MM.1S (cell line): Measurements from ENCODE around the gene DDTL.
"Not testable (repeated sequence)": the region's sequence is repeated elsewhere in the genome, so short reads cannot be mapped to it uniquely, and the experiment has no call there.

Experiments
- DNase-seq: peaks from one replicate; pipeline ENCODE4 v3.0.0-alpha.2; 2015
- H2AFZ ChIP-seq: fragments of 300-600 bp; sonication (generic); 2 replicates; pipeline ENCODE4 v1.6.0; 2016; ENCODE audit warnings: antibody characterized with exemption, low read length
- H3F3A ChIP-seq: fragments of 300-600 bp; sonication (generic); 2 replicates; pipeline ENCODE4 v1.6.1; 2016; ENCODE audit warnings: mild to moderate bottlenecking, antibody characterized with exemption, low read length, moderate library complexity, mixed read lengths; ENCODE audit not compliant: insufficient read depth
- H3K27ac ChIP-seq: fragments of 300-600 bp; sonication (generic); 2 replicates; pipeline ENCODE4 v1.5.1; 2016; ENCODE audit warnings: mild to moderate bottlenecking, low read length
- H3K27me3 ChIP-seq: fragments of 300-600 bp; sonication (generic); replicated peaks from 2 replicates; pipeline ENCODE4 v1.6.0; 2016; ENCODE audit warnings: low read length; ENCODE audit not compliant: insufficient read depth
- H3K36me3 ChIP-seq: fragments of 300-600 bp; sonication (generic); replicated peaks from 2 replicates; pipeline ENCODE4 v1.6.1; 2016; ENCODE audit warnings: mild to moderate bottlenecking, low read length, mixed read lengths; ENCODE audit not compliant: insufficient read depth
- H3K4me1 ChIP-seq: fragments of 300-600 bp; sonication (generic); 2 replicates; pipeline ENCODE4 v1.6.1; 2016; ENCODE audit warnings: low read length, mixed read lengths
- H3K4me2 ChIP-seq: fragments of 300-600 bp; sonication (generic); 2 replicates; pipeline ENCODE4 v1.6.0; 2016; ENCODE audit warnings: low read depth, low read length
- H3K4me3 ChIP-seq: fragments of 300-600 bp; sonication (generic); 2 replicates; pipeline ENCODE4 v1.5.1; 2016; ENCODE audit warnings: low read length, mixed read lengths
- H3K79me2 ChIP-seq: fragments of 300-600 bp; sonication (generic); 2 replicates; pipeline ENCODE4 v1.6.1; 2016; ENCODE audit warnings: mixed run types, low read length, mixed read lengths
- H3K9ac ChIP-seq: fragments of 300-600 bp; sonication (generic); 2 replicates; pipeline ENCODE4 v1.6.1; 2016; ENCODE audit warnings: low read length, mixed read lengths
- H3K9me2 ChIP-seq: fragments of 300-600 bp; sonication (generic); replicated peaks from 2 replicates; pipeline ENCODE4 v1.6.1; 2016; ENCODE audit warnings: mild to moderate bottlenecking, low read length, mixed read lengths; ENCODE audit not compliant: insufficient read depth
- H3K9me3 ChIP-seq: fragments of 300-600 bp; sonication (generic); replicated peaks from 2 replicates; pipeline ENCODE4 v1.6.1; 2016; ENCODE audit warnings: mild to moderate bottlenecking, low read length, mixed read lengths; ENCODE audit not compliant: insufficient read depth
- H4K20me1 ChIP-seq: fragments of 300-600 bp; sonication (generic); 2 replicates; pipeline ENCODE4 v1.6.1; 2016; ENCODE audit warnings: mild to moderate bottlenecking, low read length, moderate library complexity, mixed read lengths; ENCODE audit not compliant: insufficient read depth
- CTCF ChIP-seq: fragments of 300-600 bp; sonication (generic); IDR thresholded peaks from 2 replicates; pipeline ENCODE4 v1.5.1; 2016; ENCODE audit warnings: antibody characterized with exemption, low read length, mixed read lengths
- EZH2 ChIP-seq: fragments of 300-600 bp; sonication (generic); optimal IDR thresholded peaks from 2 replicates; pipeline ENCODE3; 2017; ENCODE audit warnings: low read depth, mild to moderate bottlenecking, antibody characterized with exemption, low read length, mixed read lengths
- EZH2phosphoT487 ChIP-seq: fragments of 300-600 bp; sonication (generic); IDR thresholded peaks from 2 replicates; pipeline ENCODE4 v1.6.1; 2018; ENCODE audit warnings: antibody characterized with exemption, low read length

Gene DDTL

GRCh38 chr22:23939017-23939357 is 27.7 kb upstream of the DDTL start:
- no peaks in the 10 kb centered on the region for H3K4me1 ChIP-seq
- no peaks in the 10 kb centered on the region for H3K9me3 ChIP-seq
- no peak for DNase-seq
- no peak overlapping the region for H2AFZ ChIP-seq
- H3K4me2 ChIP-seq = no peak overlapping the region
- H3K27me3 ChIP-seq = no peaks in the 10 kb centered on the region
- H3F3A ChIP-seq = no peaks in the 10 kb centered on the region
- H3K9ac ChIP-seq = no peak overlapping the region
- H3K4me3 ChIP-seq = no peak overlapping the region
- TF ChIP-seq EZH2phosphoT487 = no peak
- no peak for TF ChIP-seq CTCF
- TF ChIP-seq EZH2 = no peak
- H3K79me2 ChIP-seq = no peaks in the 10 kb centered on the region
- no peaks in the 10 kb centered on the region for H3K36me3 ChIP-seq
- H3K27ac ChIP-seq = no peak overlapping the region
- H3K9me2 ChIP-seq = no peaks in the 10 kb centered on the region
- H4K20me1 ChIP-seq = no peaks in the 10 kb centered on the region

DNA sequence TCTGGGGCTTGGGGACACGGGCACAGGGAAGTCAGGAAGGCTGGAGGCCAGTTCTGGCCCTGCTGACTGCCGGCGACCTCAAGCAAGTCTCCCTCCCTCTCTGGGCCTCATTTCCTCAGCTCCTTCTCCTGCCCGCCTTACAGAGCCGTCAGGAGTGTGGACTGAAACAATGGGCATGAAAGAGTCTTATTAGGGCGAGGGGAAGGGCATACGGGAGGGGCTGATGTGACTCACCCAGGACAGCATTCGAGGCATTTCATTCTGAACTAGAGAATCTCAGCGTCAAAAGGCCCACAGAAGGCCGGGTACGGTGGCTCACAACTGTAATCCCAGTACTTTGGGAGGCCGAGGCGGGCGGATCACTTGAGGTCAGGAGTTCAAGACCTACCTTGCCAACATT is 26.5 kb upstream of the DDTL start:
- H3K9ac ChIP-seq, H3K9me3 ChIP-seq, H3K4me2 ChIP-seq, H3K79me2 ChIP-seq, H3K36me3 ChIP-seq, H3K27ac ChIP-seq, H3F3A ChIP-seq, H3K9me2 ChIP-seq, H4K20me1 ChIP-seq, H3K4me3 ChIP-seq, DNase-seq, H2AFZ ChIP-seq, H3K4me1 ChIP-seq, H3K27me3 ChIP-seq: not testable (repeated sequence)

GRCh38 chr22:23947391-23947790 is 19.3 kb upstream of the DDTL start:
- not testable (repeated sequence) for H3K9me2 ChIP-seq, H3K4me3 ChIP-seq, H4K20me1 ChIP-seq, H3K4me2 ChIP-seq, H3K4me1 ChIP-seq, DNase-seq, H3K27ac ChIP-seq, H3K79me2 ChIP-seq, H3K36me3 ChIP-seq, H3K9me3 ChIP-seq, H3K27me3 ChIP-seq, H2AFZ ChIP-seq, H3K9ac ChIP-seq, H3F3A ChIP-seq

DNA sequence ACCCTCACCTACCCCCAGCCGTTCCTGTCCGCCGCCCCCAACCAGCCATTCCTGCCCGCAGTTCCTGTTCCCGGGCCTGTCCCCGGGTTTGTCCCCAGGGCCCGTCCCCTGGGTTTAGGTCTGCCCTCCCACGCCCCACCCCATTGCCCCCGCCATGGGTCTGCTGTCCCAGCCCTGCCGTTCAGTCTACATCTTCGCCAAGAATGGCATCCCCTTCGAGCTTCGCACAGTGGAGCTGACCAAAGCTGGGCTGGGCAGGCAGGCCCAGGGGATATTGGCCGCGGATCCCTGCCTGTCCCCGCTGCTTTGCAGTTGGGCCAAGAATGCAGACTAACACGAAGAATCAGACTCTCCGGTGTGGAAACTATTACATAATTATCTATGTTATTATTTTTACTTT is 16.9 kb upstream of the DDTL start:
- DNase-seq, H3K27me3 ChIP-seq, H3K4me3 ChIP-seq, H3K36me3 ChIP-seq, H3K79me2 ChIP-seq, H3K9me3 ChIP-seq, H3F3A ChIP-seq, H2AFZ ChIP-seq, H3K4me1 ChIP-seq, H3K4me2 ChIP-seq, H3K27ac ChIP-seq, H3K9ac ChIP-seq, H4K20me1 ChIP-seq, H3K9me2 ChIP-seq: not testable (repeated sequence)

- H2AFZ ChIP-seq, H3K9me2 ChIP-seq, H3K9me3 ChIP-seq, H3K4me2 ChIP-seq, DNase-seq, H4K20me1 ChIP-seq, H3K36me3 ChIP-seq, H3K27me3 ChIP-seq, H3F3A ChIP-seq, H3K27ac ChIP-seq, H3K4me1 ChIP-seq, H3K9ac ChIP-seq, H3K4me3 ChIP-seq, H3K79me2 ChIP-seq: not testable (repeated sequence)
Measured at GRCh38 chr22:23951383-23951782, 15.3 kb upstream of the DDTL start.

DNA sequence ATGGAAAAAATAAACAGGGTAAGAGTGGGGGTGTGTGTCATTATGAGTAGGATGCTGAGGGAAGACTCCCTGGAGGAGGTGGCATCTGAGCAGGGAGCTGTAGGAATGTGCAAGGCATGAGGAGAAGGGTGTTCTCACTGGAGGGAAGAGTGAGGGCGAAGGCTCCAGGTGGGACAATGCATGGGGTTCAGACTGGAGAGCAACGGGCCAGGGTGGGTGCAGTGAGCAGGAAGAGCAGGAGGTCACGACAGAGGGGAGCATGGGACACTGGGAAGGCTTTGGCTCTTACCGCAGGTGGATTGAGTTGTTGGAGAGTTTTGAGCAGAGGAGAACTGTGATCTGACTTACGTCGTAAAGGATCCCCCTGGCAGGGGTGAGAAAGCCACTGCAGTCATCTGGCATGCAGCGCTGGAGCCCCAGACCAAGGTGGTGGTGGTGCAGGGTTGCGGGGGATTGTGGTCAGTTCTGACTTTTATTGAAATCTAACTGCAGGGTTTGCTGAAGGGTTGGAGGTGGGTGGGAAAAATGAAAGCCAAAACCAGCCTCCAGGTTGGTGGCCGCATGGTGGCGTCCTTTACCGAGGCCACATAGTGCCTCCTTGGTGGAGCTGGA is 13.8 kb upstream of the DDTL start:
- not testable (repeated sequence) for H3K9me3 ChIP-seq, H3K36me3 ChIP-seq, H3K9me2 ChIP-seq, H4K20me1 ChIP-seq, H3K4me1 ChIP-seq, H3K4me3 ChIP-seq, H3K4me2 ChIP-seq, DNase-seq, H3K27me3 ChIP-seq, H3K9ac ChIP-seq, H3F3A ChIP-seq, H3K27ac ChIP-seq, H2AFZ ChIP-seq, H3K79me2 ChIP-seq

- H3K4me2 ChIP-seq, H3K79me2 ChIP-seq, H3K27me3 ChIP-seq, H4K20me1 ChIP-seq, H3K36me3 ChIP-seq, H3F3A ChIP-seq, H3K4me1 ChIP-seq, H3K27ac ChIP-seq, H2AFZ ChIP-seq, H3K9me3 ChIP-seq, DNase-seq, H3K4me3 ChIP-seq, H3K9me2 ChIP-seq, H3K9ac ChIP-seq: not testable (repeated sequence)
Measured at GRCh38 chr22:23953485-23953884, 13.2 kb upstream of the DDTL start.
